Measurements from ENCODE around the gene LRRC59. TPM values are rescaled to one million over a fixed set of nuclear protein-coding genes. Genes with fewer than 3 reads are reported as not detected.

Gene LRRC59
- total and polyA plus RNA-seq, 2 of the 13 experiments (the other 11 are each of a cell fraction or from before 2014, with no cell fraction given), result 87.3 to 222 TPM

DNA sequence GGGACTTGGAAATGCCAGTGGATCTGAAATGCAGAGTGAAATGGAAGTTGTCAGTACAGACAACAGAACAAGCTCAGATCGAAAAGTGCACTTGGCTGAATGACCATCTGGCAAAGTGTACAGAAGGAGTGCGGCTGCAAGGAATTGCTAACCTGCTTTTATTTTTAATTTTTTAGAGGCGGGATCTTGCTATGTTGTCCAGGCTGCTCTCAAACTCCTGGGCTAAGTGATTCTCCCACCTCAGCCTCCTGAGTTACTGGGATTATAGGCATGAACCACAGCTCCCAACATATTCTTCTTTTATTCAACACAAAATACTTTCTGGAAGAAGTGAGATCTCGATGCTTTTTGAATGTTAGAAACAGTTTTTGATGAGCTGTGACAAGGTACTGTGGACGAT, 3.6 kb downstream of the LRRC59 start:
- whole genome bisulfite sequencing (ENCODE audit: low lambda C conversion rate), result 97% methylated on average over 5 of the region's 5 CpGs
- H4K20me1 ChIP-seq (ENCODE audit: insufficient read depth, low read length), result peaks cover 15% of the 10 kb centered on the region; the same call in 1 of the 2 replicates
- H3K4me2 ChIP-seq (ENCODE audit: low read depth, low read length), result no peak overlapping the region
- H3K36me3 ChIP-seq (replicated peaks in 1 of 2; ENCODE audit: control insufficient read depth in 1 of 2, insufficient read depth in 2 of 2, low read length in 2 of 2), result peaks cover 35 to 60% of the 10 kb centered on the region in 2 experiments
- H3K4me1 ChIP-seq (ENCODE audit: insufficient read depth, low read length), result peaks cover 27% of the 10 kb centered on the region
- no peak overlapping the region for H2AFZ ChIP-seq (ENCODE audit: low read length)
- no peak overlapping the region for H3K27ac ChIP-seq (ENCODE audit: extremely low read length, insufficient read depth, low read length)
- BruUV-seq (replicated peaks), result no TSS peak
- no peak for DNase-seq (ENCODE audit: low spot score)
- H3K9ac ChIP-seq (ENCODE audit: insufficient read depth, low read depth, low read length), result no peak overlapping the region
- peaks cover 0 to 3% of the 10 kb centered on the region in 2 experiments; a peak in 1 of 5 replicates for H3K27me3 ChIP-seq (ENCODE audit: control insufficient read depth in 1 of 2, insufficient read depth in 2 of 2, low read length in 2 of 2)
- intact Hi-C loops (cut with micrococcal nuclease; ENCODE audit: unreplicated experiment), result no loop called here
- ChIA-PET POLR2A (no interaction called here), CTCF (ENCODE audit: low intra/inter-chr PET ratio, low total read pairs) (no interaction called here)
- H3K4me3 ChIP-seq (replicated peaks in 1 of 3; ENCODE audit: insufficient read depth in 1 of 3, low read depth in 2 of 3, low read length in 3 of 3), result no peak overlapping the region
- H3K9me3 ChIP-seq (ENCODE audit: low read length), result no peaks in the 10 kb centered on the region
- TF ChIP-seq ZNF121 (CRISPR knock-in tag; IDR thresholded peaks at IDR 0.05) (peak; percentile 70), SOX5 (CRISPR knock-in tag; IDR thresholded peaks at IDR 0.05; ENCODE audit: borderline replicate concordance) (no peak)
- in situ Hi-C loops (cut with HindIII; ENCODE audit: extremely low pct_ligation_motif_present, low pct_unique_long_range_greater_than_20kb), result no loop called here
- peaks cover 48% of the 10 kb centered on the region for H3K79me2 ChIP-seq (ENCODE audit: insufficient read depth, low read length)
- no peak for ATAC-seq
- FAIRE-seq, result no peak

DNA sequence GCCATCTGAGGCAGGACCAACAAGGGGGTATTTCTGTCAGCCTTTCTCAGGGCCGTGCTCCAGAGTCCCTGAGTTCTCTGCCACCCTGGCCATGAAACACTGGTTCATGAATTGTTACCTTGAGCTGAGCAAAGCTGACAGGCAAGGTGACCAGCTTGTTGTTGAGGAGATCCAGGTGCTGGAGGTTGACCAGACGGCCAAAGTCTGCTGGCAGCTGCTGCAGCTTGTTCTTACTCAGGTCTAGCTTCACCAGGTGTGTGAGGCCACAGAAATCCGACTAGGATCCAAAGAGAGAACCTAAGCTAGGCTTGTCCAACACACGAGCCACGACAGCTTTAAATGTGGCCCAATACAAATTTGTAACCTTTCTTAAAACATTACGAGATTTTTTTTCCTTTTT, 4.7 kb downstream of the LRRC59 start:
- H3K9me3 ChIP-seq (ENCODE audit: low read length), result no peaks in the 10 kb centered on the region
- H2AFZ ChIP-seq (ENCODE audit: low read length), result no peak overlapping the region
- in situ Hi-C loops (cut with HindIII; ENCODE audit: extremely low pct_ligation_motif_present, low pct_unique_long_range_greater_than_20kb) (no loop called here), intact Hi-C loops (cut with micrococcal nuclease; ENCODE audit: unreplicated experiment) (no loop called here)
- WGBS (ENCODE audit: low lambda C conversion rate), result 99% methylated on average over 6 of the region's 6 CpGs
- ATAC-seq (no peak), FAIRE-seq (no peak), DNase-seq (ENCODE audit: low spot score) (no peak)
- peaks cover 23% of the 10 kb centered on the region for H3K4me1 ChIP-seq (ENCODE audit: insufficient read depth, low read length)
- H3K79me2 ChIP-seq (ENCODE audit: insufficient read depth, low read length), result peaks cover 50% of the 10 kb centered on the region
- no peak overlapping the region for H3K9ac ChIP-seq (ENCODE audit: insufficient read depth, low read depth, low read length)
- TF ChIP-seq RARG (CRISPR knock-in tag; IDR thresholded peaks at IDR 0.05; ENCODE audit: low read depth) (no peak), SP4 (CRISPR knock-in tag; IDR thresholded peaks at IDR 0.05) (0 out of 2 replicates have a peak, but pooled peaks have one; percentile 21)
- peaks cover 0 to 3% of the 10 kb centered on the region in 2 experiments; a peak in 1 of 5 replicates for H3K27me3 ChIP-seq (ENCODE audit: control insufficient read depth in 1 of 2, insufficient read depth in 2 of 2, low read length in 2 of 2)
- CTCF ChIA-PET (ENCODE audit: low intra/inter-chr PET ratio, low total read pairs), result no interaction called here
- no peak overlapping the region for H3K4me2 ChIP-seq (ENCODE audit: low read depth, low read length)
- peaks cover 15% of the 10 kb centered on the region; the same call in 1 of the 2 replicates for H4K20me1 ChIP-seq (ENCODE audit: insufficient read depth, low read length)
- BruUV-seq (replicated peaks), result no TSS peak
- no peak overlapping the region for H3K4me3 ChIP-seq (replicated peaks in 1 of 3; ENCODE audit: insufficient read depth in 1 of 3, low read depth in 2 of 3, low read length in 3 of 3)
- H3K36me3 ChIP-seq (replicated peaks in 1 of 2; ENCODE audit: control insufficient read depth in 1 of 2, insufficient read depth in 2 of 2, low read length in 2 of 2), result peaks cover 42 to 71% of the 10 kb centered on the region in 2 experiments
- POLR2A ChIA-PET, result interaction anchor here (1.0 to 2.5 kb wide), 2 partner anchors 11 to 12 kb away, joined by 3 to 6 read pairs; no protein-coding TSS in a partner anchor
- H3K27ac ChIP-seq (ENCODE audit: extremely low read length, insufficient read depth, low read length), result no peak overlapping the region

Measured in HepG2 (cell line).